Gastroesophageal sphincter (tissue), 2 donors: ENCODE results near the gene PTGIR.

Source experiments
- EP300 ChIP-seq: sonication (generic); formaldehyde crosslinking; IDR thresholded peaks from one replicate; pipeline ENCODE4 v1.6.1; 2017; ENCODE audit warnings: antibody characterized with exemption, mild to moderate bottlenecking
- POLR2A ChIP-seq, 2 donors: fragments of 450-650 bp; IDR thresholded peaks; one replicate each; pipeline ENCODE4 v1.6.1; 2017; ENCODE audit warnings: antibody characterized with exemption in 2 of 2, mild to moderate bottlenecking in 2 of 2, moderate library complexity in 1 of 2

DNA sequence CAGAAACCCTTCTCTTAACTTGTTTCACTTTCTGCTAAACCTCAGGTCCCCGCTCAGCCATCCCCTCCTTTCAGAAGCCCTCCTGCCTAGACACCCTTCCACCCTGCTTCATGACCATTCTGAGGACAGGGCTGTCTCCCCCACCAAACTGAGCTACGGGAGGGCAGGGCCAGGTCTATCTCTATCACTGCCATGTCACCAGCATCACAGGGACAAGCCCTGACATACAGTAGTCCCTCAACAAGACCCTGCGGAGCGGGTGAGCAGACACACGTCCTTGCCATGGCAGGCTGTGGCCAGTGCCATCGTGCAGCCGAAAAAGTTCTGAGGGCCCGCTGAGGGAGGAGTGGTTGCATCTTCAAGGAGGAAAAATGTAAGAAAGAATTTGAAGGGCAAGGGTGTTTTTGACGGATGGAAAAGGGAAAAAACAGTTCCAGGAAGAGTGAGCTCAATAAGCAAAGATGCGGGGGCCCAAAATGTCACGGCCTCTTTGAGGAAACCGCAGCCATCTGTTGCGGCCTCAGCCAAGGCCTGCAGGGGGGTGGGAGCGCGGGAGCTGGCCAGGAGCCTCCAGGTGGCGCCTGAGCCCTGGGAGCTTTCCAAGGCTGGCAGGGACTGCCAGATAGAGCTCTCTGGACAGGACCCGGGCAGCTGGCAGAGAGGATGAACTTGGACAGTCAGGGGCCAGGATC is 8.1 kb downstream of the PTGIR start:
- TF ChIP-seq POLR2A (IDR thresholded peaks at IDR 0.05) = no peak
- TF ChIP-seq EP300 = no peak
